ENCODE results near the gene GGPS1. TPM values are rescaled to one million over a fixed set of nuclear protein-coding genes. Genes with fewer than 3 reads are reported as not detected.

The GGPS1 gene
- total RNA-seq, 1 experiment from 2014 or later: 37.3 TPM

DNA sequence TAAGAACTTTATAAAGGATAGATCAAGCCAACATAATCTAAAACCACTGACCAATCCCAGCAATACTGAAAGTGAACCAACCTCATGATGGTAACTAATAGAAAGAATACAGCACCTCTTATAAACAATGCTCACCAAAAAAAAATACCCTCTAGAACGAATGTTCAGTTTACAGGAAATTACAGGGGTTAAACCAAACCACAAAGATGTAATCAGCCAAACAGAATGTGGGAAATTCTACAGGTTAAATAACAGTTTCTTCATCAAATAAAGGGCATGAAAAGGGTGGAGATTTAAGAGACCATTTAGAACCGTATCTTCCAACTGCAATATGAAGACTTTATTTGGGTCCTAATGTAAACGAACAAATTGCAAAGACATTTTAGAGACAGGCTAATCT is 30.8 kb upstream of the GGPS1 start:
- Mint-ChIP-seq H3K9me3 (peaks cover 17% of the 10 kb centered on the region), H3K27me3 (ENCODE audit: low read depth) (no peaks in the 10 kb centered on the region), H3K27ac (no peak overlapping the region), H3K36me3 (peaks cover 19% of the 10 kb centered on the region), H3K4me3 (no peak overlapping the region), H3K4me1 (peaks cover 27% of the 10 kb centered on the region)
- DNase-seq (ENCODE audit: low spot score) (no peak), ATAC-seq (no peak)
- TF ChIP-seq GTF2I (CRISPR knock-in tag; conservative IDR thresholded peaks at IDR 0.05) (no peak), JAZF1 (CRISPR knock-in tag; IDR thresholded peaks at IDR 0.05) (no peak), ZNF121 (CRISPR knock-in tag; IDR thresholded peaks at IDR 0.05) (no peak), ZNF423 (CRISPR knock-in tag; IDR thresholded peaks at IDR 0.05) (no peak), NFATC4 (CRISPR knock-in tag; IDR thresholded peaks at IDR 0.05) (no peak), ATF3 (CRISPR knock-in tag; conservative IDR thresholded peaks at IDR 0.05) (no peak)
- TF ChIP-seq, protein P1, sequence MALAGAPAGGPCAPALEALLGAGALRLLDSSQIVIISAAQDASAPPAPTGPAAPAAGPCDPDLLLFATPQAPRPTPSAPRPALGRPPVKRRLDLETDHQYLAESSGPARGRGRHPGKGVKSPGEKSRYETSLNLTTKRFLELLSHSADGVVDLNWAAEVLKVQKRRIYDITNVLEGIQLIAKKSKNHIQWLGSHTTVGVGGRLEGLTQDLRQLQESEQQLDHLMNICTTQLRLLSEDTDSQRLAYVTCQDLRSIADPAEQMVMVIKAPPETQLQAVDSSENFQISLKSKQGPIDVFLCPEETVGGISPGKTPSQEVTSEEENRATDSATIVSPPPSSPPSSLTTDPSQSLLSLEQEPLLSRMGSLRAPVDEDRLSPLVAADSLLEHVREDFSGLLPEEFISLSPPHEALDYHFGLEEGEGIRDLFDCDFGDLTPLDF (CRISPR knock-in tag; IDR thresholded peaks at IDR 0.05): no peak
- TF ChIP-seq, protein P2, sequence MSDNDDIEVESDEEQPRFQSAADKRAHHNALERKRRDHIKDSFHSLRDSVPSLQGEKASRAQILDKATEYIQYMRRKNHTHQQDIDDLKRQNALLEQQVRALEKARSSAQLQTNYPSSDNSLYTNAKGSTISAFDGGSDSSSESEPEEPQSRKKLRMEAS (CRISPR knock-in tag; IDR thresholded peaks at IDR 0.05): no peak
- TF ChIP-seq, protein P3, sequence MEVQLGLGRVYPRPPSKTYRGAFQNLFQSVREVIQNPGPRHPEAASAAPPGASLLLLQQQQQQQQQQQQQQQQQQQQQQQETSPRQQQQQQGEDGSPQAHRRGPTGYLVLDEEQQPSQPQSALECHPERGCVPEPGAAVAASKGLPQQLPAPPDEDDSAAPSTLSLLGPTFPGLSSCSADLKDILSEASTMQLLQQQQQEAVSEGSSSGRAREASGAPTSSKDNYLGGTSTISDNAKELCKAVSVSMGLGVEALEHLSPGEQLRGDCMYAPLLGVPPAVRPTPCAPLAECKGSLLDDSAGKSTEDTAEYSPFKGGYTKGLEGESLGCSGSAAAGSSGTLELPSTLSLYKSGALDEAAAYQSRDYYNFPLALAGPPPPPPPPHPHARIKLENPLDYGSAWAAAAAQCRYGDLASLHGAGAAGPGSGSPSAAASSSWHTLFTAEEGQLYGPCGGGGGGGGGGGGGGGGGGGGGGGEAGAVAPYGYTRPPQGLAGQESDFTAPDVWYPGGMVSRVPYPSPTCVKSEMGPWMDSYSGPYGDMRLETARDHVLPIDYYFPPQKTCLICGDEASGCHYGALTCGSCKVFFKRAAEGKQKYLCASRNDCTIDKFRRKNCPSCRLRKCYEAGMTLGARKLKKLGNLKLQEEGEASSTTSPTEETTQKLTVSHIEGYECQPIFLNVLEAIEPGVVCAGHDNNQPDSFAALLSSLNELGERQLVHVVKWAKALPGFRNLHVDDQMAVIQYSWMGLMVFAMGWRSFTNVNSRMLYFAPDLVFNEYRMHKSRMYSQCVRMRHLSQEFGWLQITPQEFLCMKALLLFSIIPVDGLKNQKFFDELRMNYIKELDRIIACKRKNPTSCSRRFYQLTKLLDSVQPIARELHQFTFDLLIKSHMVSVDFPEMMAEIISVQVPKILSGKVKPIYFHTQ (CRISPR knock-in tag; IDR thresholded peaks at IDR 0.05): no peak
- TF ChIP-seq, protein P4, sequence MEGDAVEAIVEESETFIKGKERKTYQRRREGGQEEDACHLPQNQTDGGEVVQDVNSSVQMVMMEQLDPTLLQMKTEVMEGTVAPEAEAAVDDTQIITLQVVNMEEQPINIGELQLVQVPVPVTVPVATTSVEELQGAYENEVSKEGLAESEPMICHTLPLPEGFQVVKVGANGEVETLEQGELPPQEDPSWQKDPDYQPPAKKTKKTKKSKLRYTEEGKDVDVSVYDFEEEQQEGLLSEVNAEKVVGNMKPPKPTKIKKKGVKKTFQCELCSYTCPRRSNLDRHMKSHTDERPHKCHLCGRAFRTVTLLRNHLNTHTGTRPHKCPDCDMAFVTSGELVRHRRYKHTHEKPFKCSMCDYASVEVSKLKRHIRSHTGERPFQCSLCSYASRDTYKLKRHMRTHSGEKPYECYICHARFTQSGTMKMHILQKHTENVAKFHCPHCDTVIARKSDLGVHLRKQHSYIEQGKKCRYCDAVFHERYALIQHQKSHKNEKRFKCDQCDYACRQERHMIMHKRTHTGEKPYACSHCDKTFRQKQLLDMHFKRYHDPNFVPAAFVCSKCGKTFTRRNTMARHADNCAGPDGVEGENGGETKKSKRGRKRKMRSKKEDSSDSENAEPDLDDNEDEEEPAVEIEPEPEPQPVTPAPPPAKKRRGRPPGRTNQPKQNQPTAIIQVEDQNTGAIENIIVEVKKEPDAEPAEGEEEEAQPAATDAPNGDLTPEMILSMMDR (IDR thresholded peaks at IDR 0.05): no peak
- ChIA-PET POLR2A (no interaction called here), CTCF (no interaction called here)

DNA sequence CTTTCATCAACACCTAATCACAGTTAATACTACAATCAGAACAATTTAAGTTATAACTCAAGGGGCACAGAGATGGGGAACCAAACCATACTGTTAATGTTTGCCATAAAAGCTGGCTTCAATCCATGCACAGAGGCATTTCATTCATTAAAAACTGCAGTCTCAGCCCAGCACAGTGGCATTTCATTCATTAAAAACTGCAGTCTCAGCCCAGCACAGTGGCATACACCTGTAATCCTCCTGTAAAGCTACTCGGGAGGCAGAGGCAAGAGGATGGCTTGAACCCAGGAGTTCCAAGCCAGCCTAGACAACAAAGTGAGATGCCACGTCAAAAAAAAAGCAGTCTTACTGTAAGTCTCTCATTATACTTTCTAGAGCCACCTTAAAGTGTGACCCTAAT is 29.6 kb upstream of the GGPS1 start:
- no peaks in the 10 kb centered on the region for H3K27me3 Mint-ChIP-seq (ENCODE audit: low read depth)
- no peak overlapping the region for H3K4me3 Mint-ChIP-seq
- POLR2A ChIA-PET: no interaction called here
- no peak overlapping the region for H3K27ac Mint-ChIP-seq
- peaks cover 19% of the 10 kb centered on the region for H3K36me3 Mint-ChIP-seq
- ATAC-seq: no peak
- H3K9me3 Mint-ChIP-seq: peaks cover 20% of the 10 kb centered on the region
- no peak for DNase-seq (ENCODE audit: low spot score)
- CTCF ChIA-PET: interaction anchor here (0.5 kb wide), 1 partner anchor 194 kb away, joined by 3 read pairs; no protein-coding TSS in a partner anchor
- H3K4me1 Mint-ChIP-seq: peaks cover 23% of the 10 kb centered on the region
- TF ChIP-seq NFE2L1 (CRISPR knock-in tag; IDR thresholded peaks at IDR 0.05) (no peak), ATF2 (CRISPR knock-in tag; IDR thresholded peaks at IDR 0.05; ENCODE audit: borderline replicate concordance, low read depth) (no peak), SP1 (CRISPR knock-in tag; conservative IDR thresholded peaks at IDR 0.05) (no peak), ZMAT4 (CRISPR knock-in tag; IDR thresholded peaks at IDR 0.05) (no peak), ATF1 (CRISPR knock-in tag; IDR thresholded peaks at IDR 0.05) (no peak), NR1H2 (CRISPR knock-in tag; IDR thresholded peaks at IDR 0.05) (no peak), TCF7 (CRISPR knock-in tag; IDR thresholded peaks at IDR 0.05; ENCODE audit: low read depth) (no peak), ZNF425 (CRISPR knock-in tag; conservative IDR thresholded peaks at IDR 0.05) (no peak), FOXK1 (CRISPR knock-in tag; IDR thresholded peaks at IDR 0.05) (no peak), ZNF423 (CRISPR knock-in tag; IDR thresholded peaks at IDR 0.05) (no peak)
- TF ChIP-seq, protein P5, sequence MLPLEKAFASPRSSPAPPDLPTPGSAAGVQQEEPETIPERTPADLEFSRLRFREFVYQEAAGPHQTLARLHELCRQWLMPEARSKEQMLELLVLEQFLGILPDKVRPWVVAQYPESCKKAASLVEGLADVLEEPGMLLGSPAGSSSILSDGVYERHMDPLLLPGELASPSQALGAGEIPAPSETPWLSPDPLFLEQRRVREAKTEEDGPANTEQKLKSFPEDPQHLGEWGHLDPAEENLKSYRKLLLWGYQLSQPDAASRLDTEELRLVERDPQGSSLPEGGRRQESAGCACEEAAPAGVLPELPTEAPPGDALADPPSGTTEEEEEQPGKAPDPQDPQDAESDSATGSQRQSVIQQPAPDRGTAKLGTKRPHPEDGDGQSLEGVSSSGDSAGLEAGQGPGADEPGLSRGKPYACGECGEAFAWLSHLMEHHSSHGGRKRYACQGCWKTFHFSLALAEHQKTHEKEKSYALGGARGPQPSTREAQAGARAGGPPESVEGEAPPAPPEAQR (CRISPR knock-in tag; IDR thresholded peaks at IDR 0.05): no peak
- TF ChIP-seq, protein P4 (IDR thresholded peaks at IDR 0.05): no peak
